ENCODE data around the gene CDK2. TPM values are rescaled to one million over a fixed set of nuclear protein-coding genes. Genes with fewer than 3 reads are reported as not detected.

Gene CDK2
- total and polyA plus RNA-seq, 2 experiments from 2014 or later: 23.9 to 26.6 TPM

DNA sequence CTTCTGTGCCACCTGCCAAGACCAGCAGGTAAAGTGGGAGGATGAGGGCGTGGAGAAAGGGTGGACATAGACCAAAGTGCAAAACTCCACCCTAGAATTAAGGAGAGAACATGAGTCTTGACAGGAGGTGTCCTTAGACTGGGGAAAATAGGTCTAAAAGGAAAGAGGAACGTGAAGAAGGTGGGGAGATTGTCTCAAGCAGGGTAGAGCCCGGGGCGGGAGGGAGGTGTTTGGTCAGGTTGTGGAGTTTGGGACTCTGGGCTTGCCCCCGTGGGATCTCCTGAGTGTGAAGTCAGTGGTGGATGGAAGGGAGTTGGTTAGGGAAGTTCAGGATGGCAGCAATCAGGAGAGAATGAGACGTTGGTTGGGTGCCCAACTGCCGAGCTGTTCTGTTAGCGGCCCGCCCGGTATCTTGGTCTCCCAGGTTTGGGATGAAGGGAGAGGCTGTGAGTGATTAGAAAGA, 35.3 kb upstream of the CDK2 start:
- WGBS (ENCODE audit: low lambda C conversion rate, missing lambda C conversion rate): 24% methylated on average over 10 of the region's 10 CpGs
- peaks cover 40% of the 10 kb centered on the region for H3K4me1 ChIP-seq (ENCODE audit: insufficient read depth)
- TF ChIP-seq EZH2phosphoT487 (IDR thresholded peaks at IDR 0.05; ENCODE audit: low read depth, severe bottlenecking, unreplicated experiment) (no peak), EZH2 (IDR thresholded peaks at IDR 0.05; ENCODE audit: borderline replicate concordance) (no peak)
- TF ChIP-seq, protein P1, sequence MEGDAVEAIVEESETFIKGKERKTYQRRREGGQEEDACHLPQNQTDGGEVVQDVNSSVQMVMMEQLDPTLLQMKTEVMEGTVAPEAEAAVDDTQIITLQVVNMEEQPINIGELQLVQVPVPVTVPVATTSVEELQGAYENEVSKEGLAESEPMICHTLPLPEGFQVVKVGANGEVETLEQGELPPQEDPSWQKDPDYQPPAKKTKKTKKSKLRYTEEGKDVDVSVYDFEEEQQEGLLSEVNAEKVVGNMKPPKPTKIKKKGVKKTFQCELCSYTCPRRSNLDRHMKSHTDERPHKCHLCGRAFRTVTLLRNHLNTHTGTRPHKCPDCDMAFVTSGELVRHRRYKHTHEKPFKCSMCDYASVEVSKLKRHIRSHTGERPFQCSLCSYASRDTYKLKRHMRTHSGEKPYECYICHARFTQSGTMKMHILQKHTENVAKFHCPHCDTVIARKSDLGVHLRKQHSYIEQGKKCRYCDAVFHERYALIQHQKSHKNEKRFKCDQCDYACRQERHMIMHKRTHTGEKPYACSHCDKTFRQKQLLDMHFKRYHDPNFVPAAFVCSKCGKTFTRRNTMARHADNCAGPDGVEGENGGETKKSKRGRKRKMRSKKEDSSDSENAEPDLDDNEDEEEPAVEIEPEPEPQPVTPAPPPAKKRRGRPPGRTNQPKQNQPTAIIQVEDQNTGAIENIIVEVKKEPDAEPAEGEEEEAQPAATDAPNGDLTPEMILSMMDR (IDR thresholded peaks at IDR 0.05; ENCODE audit: poor library complexity): no peak

GRCh38 chr12:55931780-55932550, 34.7 kb upstream of the CDK2 start:
- Histone ChIP-seq H4K20me1 (ENCODE audit: insufficient read depth, poor library complexity, severe bottlenecking) (no peaks in the 10 kb centered on the region), H2AFZ (peak overlapping the region; percentile 95), H3K27ac (peak overlapping the region; percentile 97), H3K27me3 (no peaks in the 10 kb centered on the region), H3K36me3 (replicated peaks; ENCODE audit: insufficient read depth, low read depth) (no peaks in the 10 kb centered on the region), H3K9me2 (replicated peaks; ENCODE audit: insufficient read depth) (no peaks in the 10 kb centered on the region), H3K4me1 (ENCODE audit: insufficient read depth) (peaks cover 40% of the 10 kb centered on the region), H3K4me3 (peak overlapping the region; percentile 69), H3K9me3 (ENCODE audit: low read depth) (no peaks in the 10 kb centered on the region), H3K4me2 (peak overlapping the region; percentile 96), H3K79me2 (peaks cover 19% of the 10 kb centered on the region)
- TF ChIP-seq EZH2 (IDR thresholded peaks at IDR 0.05; ENCODE audit: borderline replicate concordance): no peak
- TF ChIP-seq EZH2phosphoT487 (IDR thresholded peaks at IDR 0.05; ENCODE audit: low read depth, severe bottlenecking, unreplicated experiment): no peak
- TF ChIP-seq, protein P1 (IDR thresholded peaks at IDR 0.05; ENCODE audit: poor library complexity): no peak
- 2% methylated on average over 15 of the region's 60 CpGs for WGBS (ENCODE audit: low lambda C conversion rate, missing lambda C conversion rate)
- peak; percentile 80 for DNase-seq (ENCODE audit: low spot score)

More for the DNA sequence above, 35.3 kb upstream of the CDK2 start:
- Histone ChIP-seq H3K27ac (peak overlapping the region; percentile 97), H3K79me2 (peaks cover 20% of the 10 kb centered on the region), H4K20me1 (ENCODE audit: insufficient read depth, poor library complexity, severe bottlenecking) (no peaks in the 10 kb centered on the region), H3K4me2 (peak overlapping the region; percentile 96), H3K36me3 (replicated peaks; ENCODE audit: insufficient read depth, low read depth) (no peaks in the 10 kb centered on the region), H3K4me3 (peak overlapping the region; percentile 69), H3K27me3 (no peaks in the 10 kb centered on the region), H3K9me2 (replicated peaks; ENCODE audit: insufficient read depth) (no peaks in the 10 kb centered on the region), H3K9me3 (ENCODE audit: low read depth) (no peaks in the 10 kb centered on the region), H2AFZ (peak overlapping the region; percentile 95)
- no peak for DNase-seq (ENCODE audit: low spot score)

DNA sequence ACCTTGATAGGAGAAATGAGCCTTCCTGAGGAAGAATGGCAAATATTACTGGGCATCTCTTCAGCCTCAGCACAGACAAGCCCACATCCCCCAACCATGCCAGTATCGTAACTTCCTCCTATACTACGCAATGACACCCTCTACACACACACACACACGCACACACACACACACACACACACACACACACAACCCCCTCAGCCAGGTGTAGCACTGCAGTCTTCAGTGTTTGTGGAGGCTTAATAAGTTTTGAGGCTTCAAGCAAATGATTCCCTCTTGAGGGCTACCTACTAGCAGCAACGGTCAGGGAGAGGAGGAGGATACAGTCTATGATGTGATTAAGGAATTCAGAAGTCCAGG, 34.1 kb upstream of the CDK2 start:
- Histone ChIP-seq H3K4me2 (peak overlapping the region; percentile 96), H3K4me3 (peak overlapping the region; percentile 69), H3K27me3 (no peaks in the 10 kb centered on the region), H3K36me3 (replicated peaks; ENCODE audit: insufficient read depth, low read depth) (no peaks in the 10 kb centered on the region), H4K20me1 (ENCODE audit: insufficient read depth, poor library complexity, severe bottlenecking) (no peaks in the 10 kb centered on the region), H3K4me1 (ENCODE audit: insufficient read depth) (peaks cover 40% of the 10 kb centered on the region), H3K27ac (peak overlapping the region; percentile 97), H3K9me2 (replicated peaks; ENCODE audit: insufficient read depth) (no peaks in the 10 kb centered on the region), H3K79me2 (peaks cover 19% of the 10 kb centered on the region), H2AFZ (peak overlapping the region; percentile 95), H3K9me3 (ENCODE audit: low read depth) (no peaks in the 10 kb centered on the region)
- WGBS (ENCODE audit: low lambda C conversion rate, missing lambda C conversion rate): 13% methylated on average over 4 of the region's 4 CpGs
- TF ChIP-seq, protein P1 (IDR thresholded peaks at IDR 0.05; ENCODE audit: poor library complexity): no peak
- no peak for TF ChIP-seq EZH2 (IDR thresholded peaks at IDR 0.05; ENCODE audit: borderline replicate concordance)
- no peak for TF ChIP-seq EZH2phosphoT487 (IDR thresholded peaks at IDR 0.05; ENCODE audit: low read depth, severe bottlenecking, unreplicated experiment)
- no peak for DNase-seq (ENCODE audit: low spot score)
